8988T (cell line): ENCODE measurements around the gene FAM50A.
A peak's percentile ranks its signal among the peaks of the same experiment; 100 is the strongest.
"Not testable (repeated sequence)": the region's sequence is repeated elsewhere in the genome, so short reads cannot be mapped to it uniquely, and the experiment has no call there.

Experiments used
- DNase-seq: peaks from one replicate; pipeline ENCODE4 v3.0.0; 2011

FAM50A gene

GRCh38 chrX:154486052-154486395 is 42.1 kb downstream of the FAM50A start:
- no peak for DNase-seq

- no peak for DNase-seq
These were observed 42.7 kb downstream of the FAM50A start, which contains the start of gene UBL4A for GRCh38 chrX:154486396-154487207. Gene UBL4A (minus strand): TSS chrX:154486615. CDS start chrX:154486584, 31 bp downstream.

DNA sequence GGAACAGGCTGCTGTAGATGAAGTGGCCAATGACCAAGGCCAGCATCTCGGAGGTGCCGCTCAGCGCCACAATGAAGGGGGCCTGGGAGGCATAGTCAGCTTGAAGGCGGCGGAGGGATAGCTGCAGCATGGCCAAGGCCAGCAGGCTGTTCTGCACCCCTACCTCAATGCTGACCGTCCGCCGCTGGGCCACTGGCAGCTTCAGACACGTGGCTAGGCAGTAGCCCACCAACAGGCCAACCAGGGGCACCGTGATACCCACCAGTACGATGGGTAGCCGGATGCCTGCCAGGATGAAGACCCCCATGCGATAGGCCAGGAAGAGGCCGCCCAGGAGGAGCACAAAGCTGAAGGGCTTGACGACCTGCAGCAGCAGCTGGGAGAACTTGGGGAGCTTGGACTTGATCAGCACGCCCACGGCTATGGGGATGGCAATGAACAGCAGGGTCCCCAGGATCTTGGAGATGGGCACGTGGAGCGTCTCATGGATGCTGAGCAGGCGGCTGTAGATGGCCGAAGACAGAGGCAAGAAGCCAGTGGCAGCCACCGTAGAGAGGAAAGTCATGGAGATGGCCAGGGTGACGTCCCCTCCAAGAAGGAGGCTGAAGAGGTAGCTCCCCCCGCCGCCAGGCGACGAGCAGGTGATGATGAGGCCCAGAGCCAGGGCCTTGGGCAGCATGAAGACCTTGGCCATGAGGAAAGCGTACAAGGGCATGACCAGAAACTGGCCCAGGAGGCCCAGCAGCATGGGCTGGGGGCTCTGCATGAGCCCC is 43.8 kb downstream of the FAM50A start:
- DNase-seq: no peak

DNA sequence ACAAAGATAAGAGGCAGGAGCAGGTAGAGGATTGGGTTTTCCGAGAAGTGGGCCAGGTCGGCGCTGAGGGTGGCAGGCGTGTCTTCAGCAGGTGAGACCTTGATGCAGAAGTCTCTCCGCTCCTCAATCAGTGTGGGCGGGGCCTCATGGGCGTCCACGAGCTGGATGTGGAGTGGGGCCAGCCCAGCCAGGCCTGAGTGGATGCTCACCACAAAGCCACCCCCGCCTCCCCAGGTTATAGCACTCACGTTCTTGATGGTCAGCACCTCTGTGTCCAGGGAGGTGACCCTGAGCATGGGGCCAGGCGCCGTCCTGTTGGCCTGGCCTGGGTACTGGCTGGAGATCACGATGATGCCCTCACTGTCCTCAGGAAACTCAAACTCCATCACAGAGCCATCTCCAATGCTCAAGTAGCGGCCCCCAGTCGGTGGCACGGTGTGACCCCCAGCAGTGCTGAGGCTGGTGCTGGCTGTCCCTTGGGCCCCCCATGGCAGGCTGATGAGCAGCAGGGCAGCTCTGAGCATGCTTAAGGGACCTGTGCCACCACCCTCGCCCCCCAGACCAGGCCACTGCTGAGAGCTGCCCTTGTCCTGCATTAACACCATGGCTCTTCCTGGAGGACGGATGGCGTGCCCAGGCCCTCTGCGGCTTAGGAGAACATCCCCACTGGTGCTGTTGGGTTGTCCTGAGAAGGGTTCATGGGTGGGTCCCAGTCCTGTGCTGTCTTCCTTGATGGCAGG is 44.6 kb downstream of the FAM50A start:
- DNase-seq: no peak

GRCh38 chrX:154489182-154489581 is 45.2 kb downstream of the FAM50A start:
- DNase-seq: no peak

GRCh38 chrX:154490021-154490413 is 46.1 kb downstream of the FAM50A start:
- DNase-seq: no peak

GRCh38 chrX:154490414-154491083 is 46.6 kb downstream of the FAM50A start, which contains the start of gene SLC10A3:
Gene SLC10A3 (minus strand): TSS chrX:154490629. CDS start chrX:154488940, 1,689 bp downstream.
- peak; percentile 78 for DNase-seq

- no peak for DNase-seq
These were observed 50.8 kb downstream of the FAM50A start for GRCh38 chrX:154494715-154495114.

- DNase-seq: no peak
These were observed 51.6 kb downstream of the FAM50A start for GRCh38 chrX:154495472-154495922.

DNA sequence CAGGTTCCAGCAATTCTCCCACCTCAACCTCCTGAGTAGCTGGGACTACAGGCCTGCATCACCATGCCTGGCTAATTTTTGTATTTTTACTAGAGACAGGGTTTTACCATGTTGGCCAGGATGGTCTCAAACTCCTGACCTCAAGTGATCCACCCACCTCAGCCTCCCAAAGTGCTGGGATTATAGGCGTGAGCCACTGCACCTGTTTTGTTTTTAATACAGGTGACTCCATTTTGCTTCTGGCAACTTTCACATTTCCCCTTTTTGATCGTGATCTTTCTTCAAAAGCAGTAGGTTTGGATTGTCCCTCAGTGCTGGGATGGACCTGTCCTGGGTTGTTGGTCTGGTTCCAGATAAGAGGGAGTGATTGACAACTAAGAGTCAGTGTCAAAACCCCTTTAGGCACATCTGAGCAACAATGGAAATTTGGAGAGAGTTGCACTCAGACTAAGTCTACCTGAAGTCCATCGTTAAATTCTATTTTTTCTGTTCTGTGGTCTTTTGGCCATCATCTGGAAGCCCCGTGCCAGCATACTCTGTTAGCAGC is 52.7 kb downstream of the FAM50A start:
- DNase-seq: not testable (repeated sequence)
